Sigmoid colon (tissue), 4 donors: Measurements from ENCODE around the gene CCDC80.

Experiments
- CTCF ChIP-seq, 4 experiments: fragments of 450-650 bp in 3 of 4; fragments of 200-600 bp in 1 of 4; IDR thresholded peaks; one replicate each; pipeline ENCODE4 v1.5.1; 2016 to 2019; ENCODE audit warnings: antibody characterized with exemption in 4 of 4, mild to moderate bottlenecking in 3 of 4, moderate library complexity in 2 of 4
- POLR2A ChIP-seq, 2 donors: fragments of 450-650 bp; IDR thresholded peaks; one replicate each; pipeline ENCODE4 v1.6.1; 2016; ENCODE audit warnings: antibody characterized with exemption in 2 of 2, mild to moderate bottlenecking in 2 of 2, moderate library complexity in 2 of 2
- POLR2AphosphoS5 ChIP-seq, 4 donors: sonication (generic); formaldehyde crosslinking; IDR thresholded peaks; one replicate each; pipeline ENCODE4 v1.6.1; 2017; ENCODE audit warnings: antibody characterized with exemption in 4 of 4

- TF ChIP-seq CTCF (IDR thresholded peaks at IDR 0.05) (peak; percentile 48 to 65 (median 50)), POLR2A (IDR thresholded peaks at IDR 0.05) (no peak), POLR2AphosphoS5 (IDR thresholded peaks at IDR 0.05) (no peak)
Observed at GRCh38 chr3:112582244-112582874, 58.6 kb downstream of the CCDC80 start.
